Progenitor cell of endocrine pancreas (in vitro differentiated cells): ENCODE results near the gene NHERF2. TPM values are rescaled to one million over a fixed set of nuclear protein-coding genes. Genes with fewer than 3 reads are reported as not detected.

Experiments
- DNase-seq: peaks from one replicate; pipeline ENCODE4 v3.0.0; 2021; ENCODE audit warnings: low spot score; ENCODE audit not compliant: unreplicated experiment
- H3K27ac Mint-ChIP-seq: 2 replicates; pipeline ENCODE4 v1.8.0; 2021; ENCODE audit warnings: mild to moderate bottlenecking, moderate library complexity, mixed read lengths
- H3K27me3 Mint-ChIP-seq: 2 replicates; pipeline ENCODE4 v1.8.0; 2021; ENCODE audit warnings: mixed read lengths
- H3K36me3 Mint-ChIP-seq: 2 replicates; pipeline ENCODE4 v1.8.0; 2022; ENCODE audit warnings: mixed read lengths; ENCODE audit not compliant: insufficient read depth
- H3K4me1 Mint-ChIP-seq: 2 replicates; pipeline ENCODE4 v1.8.0; 2021; ENCODE audit warnings: low read depth, mixed read lengths
- H3K4me3 Mint-ChIP-seq: 2 replicates; pipeline ENCODE4 v1.8.0; 2021; ENCODE audit warnings: low read depth, mild to moderate bottlenecking, moderate library complexity, mixed read lengths
- H3K9me3 Mint-ChIP-seq: 2 replicates; pipeline ENCODE4 v1.8.0; 2021; ENCODE audit warnings: low read depth, mixed read lengths
- CTCF ChIP-seq: fragments of 200-600 bp; sonication (generic); IDR thresholded peaks from one replicate; pipeline ENCODE4 v1.5.0; 2021; ENCODE audit warnings: antibody characterized with exemption, mild to moderate bottlenecking; ENCODE audit not compliant: unreplicated experiment
- total RNA-seq: library from RNA; stranded (reverse); gene quantifications from 2 replicates; pipeline ENCODE4 v1.2.1, GENCODE V29; 2021

Gene NHERF2
- total RNA-seq, 1 donor from 2014 or later = 8.4 TPM

- no peak for DNase-seq
- no peaks in the 10 kb centered on the region for H3K4me1 Mint-ChIP-seq
- H3K27ac Mint-ChIP-seq = no peak overlapping the region
- no peak overlapping the region for H3K4me3 Mint-ChIP-seq
- no peaks in the 10 kb centered on the region for H3K9me3 Mint-ChIP-seq
- peaks cover 1% of the 10 kb centered on the region for H3K36me3 Mint-ChIP-seq
- no peak for TF ChIP-seq CTCF
- H3K27me3 Mint-ChIP-seq = no peaks in the 10 kb centered on the region
Observed at GRCh38 chr16:2086812-2087747, 60.4 kb downstream of the NHERF2 start.

- no peak for TF ChIP-seq CTCF
- H3K4me1 Mint-ChIP-seq = no peaks in the 10 kb centered on the region
- H3K36me3 Mint-ChIP-seq = peaks cover under 1% of the 10 kb centered on the region
- no peak overlapping the region for H3K4me3 Mint-ChIP-seq
- no peaks in the 10 kb centered on the region for H3K9me3 Mint-ChIP-seq
- DNase-seq = no peak
- H3K27ac Mint-ChIP-seq = no peak overlapping the region
- H3K27me3 Mint-ChIP-seq = no peaks in the 10 kb centered on the region
Observed at GRCh38 chr16:2087748-2088631, 61.3 kb downstream of the NHERF2 start.

Other genes starting within 250 kb of the NHERF2 start
- gene SPSB3, start 244.3 kb upstream of the NHERF2 start, total RNA-seq = 47.8 and 50.2 TPM in 2 replicates
- 59.9 and 65.4 TPM in 2 replicates for gene NUBP2, start 243.9 kb upstream of the NHERF2 start, total RNA-seq
- gene IGFALS, start 233.2 kb upstream of the NHERF2 start, total RNA-seq = 0.60 and 1.2 TPM in 2 replicates
- 43.6 and 46.4 TPM in 2 replicates for gene HAGH, start 200.1 kb upstream of the NHERF2 start, total RNA-seq
- gene FAHD1, start 199.7 kb upstream of the NHERF2 start, total RNA-seq = 26.3 and 27.9 TPM in 2 replicates
- not detected in 2 replicates for gene MEIOB, start 154.7 kb upstream of the NHERF2 start, total RNA-seq
- 0.46 TPM in 1 of 2 replicates, not detected in the other for gene HS3ST6, start 108.5 kb upstream of the NHERF2 start, total RNA-seq
- gene MSRB1, start 83.7 kb upstream of the NHERF2 start, total RNA-seq = 28.5 and 28.9 TPM in 2 replicates
- not detected in 2 replicates for gene RPL3L, start 72.2 kb upstream of the NHERF2 start, total RNA-seq
- 96.9 and 105 TPM in 2 replicates for gene NDUFB10, start 67.4 kb upstream of the NHERF2 start, total RNA-seq
- 2,309 and 2,385 TPM in 2 replicates for gene RPS2, start 62.1 kb upstream of the NHERF2 start, total RNA-seq
- gene RNF151, start 60.0 kb upstream of the NHERF2 start, total RNA-seq = not detected in 2 replicates
- 30.8 and 32.2 TPM in 2 replicates for gene TBL3, start 54.8 kb upstream of the NHERF2 start, total RNA-seq
- 0.93 and 1.5 TPM in 2 replicates for gene NOXO1, start 45.4 kb upstream of the NHERF2 start, total RNA-seq
- gene GFER, start 42.7 kb upstream of the NHERF2 start, total RNA-seq = 27.1 and 32.9 TPM in 2 replicates
- 3.0 and 3.3 TPM in 2 replicates for gene SYNGR3, start 36.9 kb upstream of the NHERF2 start, total RNA-seq
- 41.5 and 43.6 TPM in 2 replicates for gene ZNF598, start 17.1 kb upstream of the NHERF2 start, total RNA-seq
- gene NPW, start 7.1 kb upstream of the NHERF2 start, total RNA-seq = 5.0 and 5.3 TPM in 2 replicates
- 24.2 and 28.1 TPM in 2 replicates for gene NTHL1, start 20.9 kb downstream of the NHERF2 start, total RNA-seq
- 241 and 253 TPM in 2 replicates for gene TSC2, start 21.1 kb downstream of the NHERF2 start, total RNA-seq
- 96.2 and 97.8 TPM in 2 replicates for gene PKD1, start 109.0 kb downstream of the NHERF2 start, total RNA-seq
- 20.4 and 23.3 TPM in 2 replicates for gene RAB26, start 121.7 kb downstream of the NHERF2 start, total RNA-seq
- gene TRAF7, start 128.9 kb downstream of the NHERF2 start, total RNA-seq = 79.6 and 85.2 TPM in 2 replicates
- 12.7 and 13.1 TPM in 2 replicates for gene CASKIN1, start 169.7 kb downstream of the NHERF2 start, total RNA-seq
- gene MLST8, start 178.6 kb downstream of the NHERF2 start, total RNA-seq = 51.5 TPM in 2 replicates
- 22.5 and 24.6 TPM in 2 replicates for gene BRICD5, start 184.0 kb downstream of the NHERF2 start, total RNA-seq
- gene PGP, start 187.9 kb downstream of the NHERF2 start, total RNA-seq = 28.5 and 30.6 TPM in 2 replicates
- 30.9 and 33.7 TPM in 2 replicates for gene E4F1, start 196.7 kb downstream of the NHERF2 start, total RNA-seq
- gene DNASE1L2, start 209.5 kb downstream of the NHERF2 start, total RNA-seq = 1.7 and 2.1 TPM in 2 replicates
- 69.2 and 72.6 TPM in 2 replicates for gene ECI1, start 224.7 kb downstream of the NHERF2 start, total RNA-seq
- gene RNPS1, start 241.2 kb downstream of the NHERF2 start, total RNA-seq = 231 and 237 TPM in 2 replicates